OCI-LY7 (cell line): ENCODE results near the gene BFSP2.

ENCODE experiments used
- EZH2phosphoT487 ChIP-seq: fragments of 200-600 bp; sonication (generic); IDR thresholded peaks from 2 replicates; pipeline ENCODE4 v1.6.1; 2018; ENCODE audit warnings: low read depth, borderline replicate concordance, mild to moderate bottlenecking, mixed run types, antibody characterized with exemption, low read length, moderate library complexity, mixed read lengths
- TF ChIP-seq, protein P1 (sequence below): fragments of 200-600 bp; sonication (generic); conservative IDR thresholded peaks from 2 replicates; pipeline ENCODE4 v1.5.1; 2014; ENCODE audit warnings: mild to moderate bottlenecking, antibody characterized with exemption, low read length, moderate library complexity, mixed read lengths

DNA sequence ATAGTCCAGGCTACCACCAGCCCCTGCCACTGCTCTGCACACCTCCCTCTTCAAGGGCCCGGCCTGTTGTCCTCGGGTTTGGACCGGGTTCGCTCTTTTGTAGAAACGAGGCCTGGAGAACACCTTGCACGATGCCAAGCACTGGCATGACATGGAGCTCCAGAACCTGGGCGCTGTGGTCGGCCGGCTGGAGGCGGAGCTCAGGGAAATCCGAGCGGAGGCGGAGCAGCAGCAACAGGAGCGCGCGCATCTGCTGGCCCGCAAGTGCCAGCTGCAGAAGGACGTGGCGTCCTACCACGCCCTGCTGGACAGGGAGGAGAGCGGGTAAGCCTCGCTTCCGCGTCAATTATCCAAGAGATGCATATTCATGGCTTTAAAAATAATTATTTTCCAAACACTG lies 72.4 kb downstream of the BFSP2 start:
- TF ChIP-seq, protein P1, sequence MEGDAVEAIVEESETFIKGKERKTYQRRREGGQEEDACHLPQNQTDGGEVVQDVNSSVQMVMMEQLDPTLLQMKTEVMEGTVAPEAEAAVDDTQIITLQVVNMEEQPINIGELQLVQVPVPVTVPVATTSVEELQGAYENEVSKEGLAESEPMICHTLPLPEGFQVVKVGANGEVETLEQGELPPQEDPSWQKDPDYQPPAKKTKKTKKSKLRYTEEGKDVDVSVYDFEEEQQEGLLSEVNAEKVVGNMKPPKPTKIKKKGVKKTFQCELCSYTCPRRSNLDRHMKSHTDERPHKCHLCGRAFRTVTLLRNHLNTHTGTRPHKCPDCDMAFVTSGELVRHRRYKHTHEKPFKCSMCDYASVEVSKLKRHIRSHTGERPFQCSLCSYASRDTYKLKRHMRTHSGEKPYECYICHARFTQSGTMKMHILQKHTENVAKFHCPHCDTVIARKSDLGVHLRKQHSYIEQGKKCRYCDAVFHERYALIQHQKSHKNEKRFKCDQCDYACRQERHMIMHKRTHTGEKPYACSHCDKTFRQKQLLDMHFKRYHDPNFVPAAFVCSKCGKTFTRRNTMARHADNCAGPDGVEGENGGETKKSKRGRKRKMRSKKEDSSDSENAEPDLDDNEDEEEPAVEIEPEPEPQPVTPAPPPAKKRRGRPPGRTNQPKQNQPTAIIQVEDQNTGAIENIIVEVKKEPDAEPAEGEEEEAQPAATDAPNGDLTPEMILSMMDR, result no peak
- no peak for TF ChIP-seq EZH2phosphoT487
